A172 (cell line): ENCODE data around the gene THSD7A. TPM values are rescaled to one million over a fixed set of nuclear protein-coding genes. Genes with fewer than 3 reads are reported as not detected.

Experiments used
- DNase-seq: peaks from one replicate; pipeline ENCODE4 v3.0.0-alpha.2; 2015; ENCODE audit warnings: low spot score
- total RNA-seq: library from RNA; depleted of rRNA; stranded (reverse); fragments of >200 nt; shearing (Covaris generic); gene quantifications from 2 replicates; pipeline ENCODE4 v1.2.3, GENCODE V29; 2014

THSD7A gene
- total RNA-seq, 1 experiment from 2014 or later = 0.21 TPM

- DNase-seq = no peak
These were observed 125.1 kb downstream of the THSD7A start for GRCh38 chr7:11706666-11707605.

GRCh38 chr7:11703829-11704228, 128.2 kb downstream of the THSD7A start:
- DNase-seq = no peak

GRCh38 chr7:11702938-11703337, 129.1 kb downstream of the THSD7A start:
- DNase-seq = no peak

- DNase-seq = no peak
These were observed 130.0 kb downstream of the THSD7A start for GRCh38 chr7:11701829-11702560.

- DNase-seq = no peak
These were observed 132.3 kb downstream of the THSD7A start for GRCh38 chr7:11699666-11700065.

GRCh38 chr7:11698384-11698871, 133.6 kb downstream of the THSD7A start:
- DNase-seq = no peak

GRCh38 chr7:11690395-11690794, 141.6 kb downstream of the THSD7A start:
- DNase-seq = no peak

GRCh38 chr7:11689096-11689495, 142.9 kb downstream of the THSD7A start:
- no peak for DNase-seq

- DNase-seq = no peak
These were observed 150.5 kb downstream of the THSD7A start for GRCh38 chr7:11681461-11681860.

- DNase-seq = no peak
These were observed 156.8 kb downstream of the THSD7A start for GRCh38 chr7:11675163-11675562.

GRCh38 chr7:11668727-11669126, 163.3 kb downstream of the THSD7A start:
- DNase-seq = no peak

- DNase-seq = no peak
These were observed 164.2 kb downstream of the THSD7A start for GRCh38 chr7:11667810-11668185.

- DNase-seq = no peak
These were observed 164.8 kb downstream of the THSD7A start for GRCh38 chr7:11667071-11667809.

- no peak for DNase-seq
These were observed 166.6 kb downstream of the THSD7A start for GRCh38 chr7:11665357-11665756.

GRCh38 chr7:11655642-11656041, 176.4 kb downstream of the THSD7A start:
- DNase-seq = no peak

GRCh38 chr7:11655163-11655562, 176.8 kb downstream of the THSD7A start:
- no peak for DNase-seq

- no peak for DNase-seq
These were observed 181.5 kb downstream of the THSD7A start for GRCh38 chr7:11650500-11650899.

- no peak for DNase-seq
These were observed 182.0 kb downstream of the THSD7A start for GRCh38 chr7:11650030-11650429.

GRCh38 chr7:11648980-11649379, 183.0 kb downstream of the THSD7A start:
- no peak for DNase-seq

GRCh38 chr7:11648101-11648500, 183.9 kb downstream of the THSD7A start:
- DNase-seq = no peak

- DNase-seq = no peak
These were observed 189.2 kb downstream of the THSD7A start for GRCh38 chr7:11642841-11643240.

GRCh38 chr7:11642276-11642675, 189.7 kb downstream of the THSD7A start:
- no peak for DNase-seq
